HepG2 (cell line): ENCODE data around the gene PHKG2. TPM values are rescaled to one million over a fixed set of nuclear protein-coding genes. Genes with fewer than 3 reads are reported as not detected.

Source experiments
- ARHGAP35 ChIP-seq: sonication (generic); formaldehyde crosslinking; IDR thresholded peaks from 2 replicates; pipeline ENCODE4 v1.9.0; 2022; ENCODE audit warnings: mild to moderate bottlenecking, inconsistent platforms, moderate library complexity, missing genetic modification reagents, borderline replicate concordance
- E2F5 ChIP-seq: sonication (generic); formaldehyde crosslinking; conservative IDR thresholded peaks from 2 replicates; pipeline ENCODE4 v1.4.0; 2020; ENCODE audit warnings: missing genetic modification reagents
- HOXA9 ChIP-seq: sonication (generic); formaldehyde crosslinking; IDR thresholded peaks from 2 replicates; pipeline ENCODE4 v1.8.1; 2022; ENCODE audit warnings: missing genetic modification reagents, mild to moderate bottlenecking, moderate library complexity, borderline replicate concordance
- NFAT5 ChIP-seq: sonication (generic); formaldehyde crosslinking; IDR thresholded peaks from 2 replicates; pipeline ENCODE4 v1.4.0; 2020; ENCODE audit warnings: missing genetic modification reagents
- PCBP2 ChIP-seq: fragments of 200-400 bp; formaldehyde crosslinking; optimal IDR thresholded peaks from 2 replicates; pipeline ENCODE3; 2018; ENCODE audit warnings: low read length, low read depth; ENCODE audit not compliant: poor library complexity, severe bottlenecking
- RXRA ChIP-seq: sonication (generic); formaldehyde crosslinking; IDR thresholded peaks from 2 replicates; pipeline ENCODE4 v1.5.1; 2020; ENCODE audit warnings: missing genetic modification reagents
- THAP9 ChIP-seq: sonication (generic); formaldehyde crosslinking; IDR thresholded peaks from 2 replicates; pipeline ENCODE4; 2020; ENCODE audit warnings: missing genetic modification reagents, mild to moderate bottlenecking, borderline replicate concordance
- ZC3H4 ChIP-seq: sonication (generic); formaldehyde crosslinking; IDR thresholded peaks from 2 replicates; pipeline ENCODE4 v1.4.0; 2020; ENCODE audit warnings: missing genetic modification reagents, borderline replicate concordance
- ZNF143 ChIP-seq: sonication (generic); formaldehyde crosslinking; IDR thresholded peaks from 2 replicates; pipeline ENCODE4 v1.4.0; 2020; ENCODE audit warnings: missing genetic modification reagents
- ZNF17 ChIP-seq: sonication (generic); formaldehyde crosslinking; IDR thresholded peaks from 2 replicates; pipeline ENCODE4 v1.5.0; 2020; ENCODE audit warnings: mild to moderate bottlenecking, missing genetic modification reagents
- ZNF225 ChIP-seq: sonication (generic); formaldehyde crosslinking; IDR thresholded peaks from 2 replicates; pipeline ENCODE4 v1.4.0; 2020; ENCODE audit warnings: mild to moderate bottlenecking, missing genetic modification reagents
- ZNF251 ChIP-seq: sonication (generic); formaldehyde crosslinking; IDR thresholded peaks from 2 replicates; pipeline ENCODE4 v1.9.0; 2021; ENCODE audit warnings: mild to moderate bottlenecking, missing genetic modification reagents
- ZNF382 ChIP-seq: sonication (generic); formaldehyde crosslinking; IDR thresholded peaks from 2 replicates; pipeline ENCODE4 v1.5.0; 2020; ENCODE audit warnings: missing genetic modification reagents, mild to moderate bottlenecking, borderline replicate concordance
- ZNF598 ChIP-seq: sonication (generic); formaldehyde crosslinking; IDR thresholded peaks from 2 replicates; pipeline ENCODE4 v1.5.1; 2020; ENCODE audit warnings: mild to moderate bottlenecking, missing genetic modification reagents, borderline replicate concordance
- ZNF614 ChIP-seq: IDR thresholded peaks from 2 replicates; pipeline ENCODE4 v1.6.1; 2018; ENCODE audit warnings: missing biosample characterization, missing genetic modification reagents, inconsistent platforms, borderline replicate concordance
- ZNF850 ChIP-seq: sonication (generic); formaldehyde crosslinking; conservative IDR thresholded peaks from 2 replicates; pipeline ENCODE4 v1.9.0; 2021; ENCODE audit warnings: mild to moderate bottlenecking, missing genetic modification reagents
- polyA plus RNA-seq, 8 experiments: library from polyadenylated mRNA; depleted of rRNA in 3 of 8; stranded (reverse) in 7 of 8; unstranded in 1 of 8; fragments of >200 nt; fragmentation: Illumina TruSeq in 4 of 8; extraction: Trizol in 4 of 8; gene quantifications; 2 replicates each; pipeline versions ENCODE4 v1.2.1 to v1.2.3, GENCODE V29; 2011 to 2016; ENCODE audit warnings: low read depth in 4 of 8, missing spikeins in 1 of 8, mixed read lengths in 1 of 8; ENCODE audit not compliant: insufficient read depth in 1 of 8
- total RNA-seq, 5 experiments: library from RNA; depleted of rRNA; stranded (reverse); fragments of >200 nt; fragmentation: Illumina TruSeq; extraction: Trizol; gene quantifications; 2 replicates each; pipeline ENCODE4 v1.2.3, GENCODE V29; 2016; ENCODE audit warnings: low read depth in 1 of 5
- TF ChIP-seq, protein P1 (sequence below): sonication (generic); formaldehyde crosslinking; IDR thresholded peaks from 2 replicates; pipeline ENCODE4 v1.9.0; 2022; ENCODE audit warnings: low read depth, missing genetic modification reagents

The PHKG2 gene
- total and polyA plus RNA-seq, 2 of the 13 experiments (the other 11 are each of a cell fraction or from before 2014, with no cell fraction given), result 37.4 to 42.1 TPM

DNA sequence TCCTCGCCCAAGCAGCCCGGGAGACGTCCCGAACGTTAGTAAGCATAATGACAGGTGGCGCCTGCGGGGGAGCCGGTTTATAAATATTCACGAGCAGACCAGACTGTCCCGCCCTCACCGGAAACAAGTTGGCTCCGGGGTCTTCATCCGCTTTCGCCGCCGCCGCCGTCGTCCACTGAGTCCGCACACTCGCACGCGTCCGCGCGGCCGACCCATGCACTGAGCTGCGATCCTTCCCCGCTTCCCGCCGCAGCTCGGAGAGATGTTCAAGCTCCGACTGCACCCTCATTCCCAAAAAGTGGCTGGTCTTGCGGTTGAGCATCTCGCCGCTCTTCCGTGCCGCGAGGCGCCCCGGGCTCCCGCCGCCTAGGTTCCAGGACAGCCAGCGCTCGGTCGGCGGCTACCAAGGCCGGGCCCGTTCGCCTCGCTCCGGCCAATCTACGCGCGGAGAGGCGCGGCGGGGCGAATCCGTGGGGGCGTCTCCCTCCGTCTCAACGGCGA lies 13.3 kb downstream of the PHKG2 start (continued):
- no peak for TF ChIP-seq ZC3H4
- TF ChIP-seq E2F5 (CRISPR knock-in tag), result no peak
- no peak for TF ChIP-seq ZNF143 (CRISPR knock-in tag)
- peak; percentile 82 for TF ChIP-seq ZNF225 (CRISPR knock-in tag)
- peak; percentile 72; the same call in 1 of the 2 replicates for TF ChIP-seq ARHGAP35
- peak; percentile 84; the same call in 1 of the 2 replicates for TF ChIP-seq ZNF17 (CRISPR knock-in tag)
- no peak for TF ChIP-seq ZNF382 (CRISPR knock-in tag)
- 0 out of 2 replicates have a peak, but pooled peaks have one; percentile 33 for TF ChIP-seq NFAT5 (CRISPR knock-in tag)
- TF ChIP-seq RXRA (CRISPR knock-in tag), result peak; percentile 14; the same call in 1 of the 2 replicates
- no peak for TF ChIP-seq PCBP2
- no peak for TF ChIP-seq ZNF850 (CRISPR knock-in tag)
- TF ChIP-seq THAP9 (CRISPR knock-in tag), result no peak
- no peak for TF ChIP-seq ZNF251 (CRISPR knock-in tag)
- TF ChIP-seq ZNF598 (CRISPR knock-in tag), result no peak
- peak; percentile 31; the same call in 1 of the 2 replicates for TF ChIP-seq ZNF614
- peak; percentile 63; the same call in 1 of the 2 replicates for TF ChIP-seq HOXA9 (CRISPR knock-in tag)
- TF ChIP-seq, protein P1, sequence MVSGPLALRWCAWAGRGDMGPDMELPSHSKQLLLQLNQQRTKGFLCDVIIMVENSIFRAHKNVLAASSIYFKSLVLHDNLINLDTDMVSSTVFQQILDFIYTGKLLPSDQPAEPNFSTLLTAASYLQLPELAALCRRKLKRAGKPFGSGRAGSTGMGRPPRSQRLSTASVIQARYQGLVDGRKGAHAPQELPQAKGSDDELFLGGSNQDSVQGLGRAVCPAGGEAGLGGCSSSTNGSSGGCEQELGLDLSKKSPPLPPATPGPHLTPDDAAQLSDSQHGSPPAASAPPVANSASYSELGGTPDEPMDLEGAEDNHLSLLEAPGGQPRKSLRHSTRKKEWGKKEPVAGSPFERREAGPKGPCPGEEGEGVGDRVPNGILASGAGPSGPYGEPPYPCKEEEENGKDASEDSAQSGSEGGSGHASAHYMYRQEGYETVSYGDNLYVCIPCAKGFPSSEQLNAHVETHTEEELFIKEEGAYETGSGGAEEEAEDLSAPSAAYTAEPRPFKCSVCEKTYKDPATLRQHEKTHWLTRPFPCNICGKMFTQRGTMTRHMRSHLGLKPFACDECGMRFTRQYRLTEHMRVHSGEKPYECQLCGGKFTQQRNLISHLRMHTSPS (CRISPR knock-in tag), result peak; percentile 23; the same call in 1 of the 2 replicates
